Cardiac fibroblast (primary cell): ENCODE measurements around the gene LRP1B.

ENCODE experiments used
- DNase-seq, 2 donors: peaks; one replicate each; pipeline versions ENCODE4 v3.0.0 to v3.0.0-alpha.2; 2010; ENCODE audit warnings: low read depth in 2 of 2
- H3K4me3 ChIP-seq, 2 donors: replicated peaks in 1 of 2; 1 replicate in 1 of 2; 2 replicates in 1 of 2; pipeline ENCODE4 v1.5.1; 2011; ENCODE audit warnings: low read depth in 2 of 2, low read length in 2 of 2, mild to moderate bottlenecking in 2 of 2, moderate library complexity in 1 of 2
- CTCF ChIP-seq: IDR thresholded peaks from one replicate; pipeline ENCODE4 v1.5.1; 2011; ENCODE audit warnings: low read depth, mild to moderate bottlenecking, low read length, inconsistent platforms

LRP1B gene

GRCh38 chr2:140865837-140866236 is 1265.0 kb downstream of the LRP1B start:
- no peak overlapping the region for H3K4me3 ChIP-seq
- TF ChIP-seq CTCF, result no peak
- DNase-seq, result no peak

GRCh38 chr2:140863713-140864112 is 1267.1 kb downstream of the LRP1B start:
- H3K4me3 ChIP-seq, result no peak overlapping the region
- TF ChIP-seq CTCF, result peak; percentile 44
- DNase-seq, result peak; percentile 75 to 82

- H3K4me3 ChIP-seq, result no peak overlapping the region
- DNase-seq, result peak in 1 of 2 donors; percentile 1
- TF ChIP-seq CTCF, result no peak
Measured at GRCh38 chr2:140862181-140862580, 1268.6 kb downstream of the LRP1B start.

GRCh38 chr2:140861666-140862065 is 1269.2 kb downstream of the LRP1B start:
- TF ChIP-seq CTCF, result no peak
- DNase-seq, result no peak
- H3K4me3 ChIP-seq, result no peak overlapping the region

- no peak for DNase-seq
- no peak for TF ChIP-seq CTCF
- no peak overlapping the region for H3K4me3 ChIP-seq
Measured at GRCh38 chr2:140855471-140855870, 1275.3 kb downstream of the LRP1B start.

- DNase-seq, result no peak
- no peak overlapping the region for H3K4me3 ChIP-seq
- no peak for TF ChIP-seq CTCF
Measured at GRCh38 chr2:140851258-140851981, 1279.4 kb downstream of the LRP1B start.

GRCh38 chr2:140843186-140843585 is 1287.6 kb downstream of the LRP1B start:
- DNase-seq, result no peak
- TF ChIP-seq CTCF, result no peak

More at GRCh38 chr2:140843186-140843585, 1287.6 kb downstream of the LRP1B start:
- no peak overlapping the region for H3K4me3 ChIP-seq
